A549 (cell line): ENCODE results near the gene TCF7L2. TPM values are rescaled to one million over a fixed set of nuclear protein-coding genes. Genes with fewer than 3 reads are reported as not detected.

Experiments
- ATAC-seq, 2 experiments: fragments of 200-7000 bp in 1 of 2; fragments of >200 bp in 1 of 2; cut with Nextera tagmentation in 1 of 2; cut with Tn5 transposase in 1 of 2; 3 replicates each; pipeline versions ENCODE4 v1.8.0 to v1.9.1; 2018 to 2020; ENCODE audit warnings: mild to moderate bottlenecking in 1 of 2, moderate library complexity in 1 of 2
- CTCF ChIA-PET: fragments of 300-600 bp; sonication (Branson Sonifier 250); formaldehyde crosslinking; extraction: SDS; loops from one replicate; lab custom pipeline; 2021; ENCODE audit warnings: antibody characterized with exemption, inconsistent platforms; lab: Yijun Ruan, JAX
- POLR2A ChIA-PET: fragments of 350-600 bp; formaldehyde crosslinking; extraction: SDS; loops from one replicate; lab custom pipeline; 2021; ENCODE audit warnings: antibody characterized with exemption, inconsistent platforms; lab: Yijun Ruan, JAX
- DNase-seq, 2 experiments: peaks; one replicate each; pipeline versions ENCODE4 v3.0.0 to v3.0.0-alpha.2; 2011 to 2016; ENCODE audit warnings: low read depth in 1 of 2, low spot score in 1 of 2
- FAIRE-seq: peaks from 2 replicates; lab custom pipeline; 2011; peaks lifted over from hg19 to GRCh38; lab: Jason Lieb, UNC
- H3K27ac ChIP-seq, 2 experiments: fragments of >200 bp; sonication (Bioruptor Twin); formaldehyde crosslinking; 3 replicates each; pipeline ENCODE4 v1.5.1; 2016 to 2017
- H3K4me1 ChIP-seq: fragments of >200 bp; sonication (Bioruptor Twin); formaldehyde crosslinking; 3 replicates; pipeline ENCODE4 v1.6.1; 2016
- H3K4me2 ChIP-seq: fragments of >200 bp; sonication (Bioruptor Twin); formaldehyde crosslinking; 3 replicates; pipeline ENCODE4 v1.6.1; 2016
- H3K4me3 ChIP-seq: fragments of >200 bp; sonication (Bioruptor Twin); formaldehyde crosslinking; 3 replicates; pipeline ENCODE4 v1.5.1; 2016
- H3K9me3 ChIP-seq: fragments of >200 bp; sonication (Bioruptor Twin); formaldehyde crosslinking; 3 replicates; pipeline ENCODE4 v1.6.1; 2016
- ATOH8 ChIP-seq: fragments of 250-450 bp; sonication (Bioruptor Pico); IDR thresholded peaks from 2 replicates; pipeline ENCODE4 v1.5.0; 2020; ENCODE audit warnings: low read depth, mild to moderate bottlenecking, moderate library complexity
- BCL3 ChIP-seq: fragments of >200 bp; sonication (Bioruptor Twin); formaldehyde crosslinking; IDR thresholded peaks from 3 replicates; pipeline ENCODE4 v1.6.1; 2016
- CBX8 ChIP-seq: fragments of 200-600 bp; sonication (generic); IDR thresholded peaks from 2 replicates; pipeline ENCODE4 v1.6.1; 2016
- E2F6 ChIP-seq: IDR thresholded peaks from 2 replicates; pipeline ENCODE4 v1.6.1; 2012; ENCODE audit warnings: low read depth, borderline replicate concordance
- EP300 ChIP-seq, 2 experiments: fragments of >200 bp; sonication (Bioruptor Twin); formaldehyde crosslinking; IDR thresholded peaks; 2 replicates in 1 of 2; 3 replicates in 1 of 2; pipeline ENCODE4 v1.6.1; 2016 to 2017
- FOSL2 ChIP-seq, 2 experiments: fragments of 450-650 bp in 1 of 2; fragments of >200 bp in 1 of 2; sonication (Bioruptor Twin) in 1 of 2; formaldehyde crosslinking; IDR thresholded peaks; 2 replicates each; pipeline versions ENCODE4 v1.5.0 to v1.6.1; 2016 to 2020; ENCODE audit warnings: mild to moderate bottlenecking in 1 of 2, moderate library complexity in 1 of 2
- HOXA7 ChIP-seq: fragments of 250-450 bp; sonication (Bioruptor Pico); IDR thresholded peaks from 2 replicates; pipeline ENCODE4 v1.5.0; 2020; ENCODE audit warnings: mild to moderate bottlenecking, moderate library complexity
- JUNB ChIP-seq: fragments of >200 bp; sonication (Bioruptor Twin); formaldehyde crosslinking; IDR thresholded peaks from 2 replicates; pipeline ENCODE4 v1.6.1; 2016
- KDM5A ChIP-seq: fragments of 200-600 bp; sonication (generic); IDR thresholded peaks from 2 replicates; pipeline ENCODE4 v1.6.1; 2016; ENCODE audit warnings: antibody characterized with exemption, mild to moderate bottlenecking
- MAX ChIP-seq: IDR thresholded peaks from 2 replicates; pipeline ENCODE4 v1.6.1; 2012
- MYC ChIP-seq: IDR thresholded peaks from 2 replicates; pipeline ENCODE4 v1.6.1; 2012; ENCODE audit warnings: mild to moderate bottlenecking, inconsistent platforms, low read length, improper control_type of control experiment, borderline replicate concordance
- PBX3 ChIP-seq: IDR thresholded peaks from 2 replicates; pipeline ENCODE4 v1.6.1; 2012
- PHF8 ChIP-seq: fragments of 200-600 bp; sonication (generic); IDR thresholded peaks from 2 replicates; pipeline ENCODE4 v1.6.1; 2016; ENCODE audit warnings: low read depth, mild to moderate bottlenecking, antibody characterized with exemption, moderate library complexity, borderline replicate concordance
- RAD21 ChIP-seq, 2 experiments: fragments of >200 bp in 1 of 2; sonication (Bioruptor Twin) in 1 of 2; formaldehyde crosslinking in 1 of 2; IDR thresholded peaks in 1 of 2; conservative IDR thresholded peaks in 1 of 2; 2 replicates in 1 of 2; 3 replicates in 1 of 2; pipeline ENCODE4 v1.6.1; 2012 to 2018; ENCODE audit warnings: inconsistent platforms in 1 of 2
- RFX5 ChIP-seq: fragments of 450-650 bp; IDR thresholded peaks from 2 replicates; pipeline ENCODE4 v1.7.1; 2014; ENCODE audit warnings: antibody characterized with exemption, mild to moderate bottlenecking, moderate library complexity
- RNF2 ChIP-seq: fragments of 200-600 bp; sonication (generic); IDR thresholded peaks from 2 replicates; pipeline ENCODE4 v1.6.1; 2016; ENCODE audit warnings: low read depth, mild to moderate bottlenecking, antibody characterized with exemption, moderate library complexity, borderline replicate concordance
- SREBF2 ChIP-seq: fragments of 450-650 bp; IDR thresholded peaks from 2 replicates; pipeline ENCODE4 v1.6.1; 2014; ENCODE audit warnings: mild to moderate bottlenecking, moderate library complexity
- USF2 ChIP-seq: fragments of 450-650 bp; IDR thresholded peaks from 2 replicates; pipeline ENCODE4 v1.6.1; 2014; ENCODE audit warnings: antibody characterized with exemption
- ZC3H11A ChIP-seq: fragments of 450-650 bp; IDR thresholded peaks from 2 replicates; pipeline ENCODE4 v1.6.1; 2014; ENCODE audit warnings: antibody characterized with exemption, mild to moderate bottlenecking
- WGBS: methylation state at CpG from one replicate; pipeline ENCODE4 v1.1.6; 2017; ENCODE audit errors: missing lambda C conversion rate; 5-methylcytosine and 5-hydroxymethylcytosine counted together
- polyA plus RNA-seq, 4 experiments: library from polyadenylated mRNA; depleted of rRNA in 3 of 4; stranded (reverse); fragments of >200 nt; fragmentation: RNase III in 1 of 4; extraction: RNeasy Plus Mini Kit Qiagen cat#74134 plus additional on column Dnase treatment in 1 of 4; gene quantifications; 2 replicates in 3 of 4; 3 replicates in 1 of 4; pipeline ENCODE4 v1.2.3, GENCODE V29; 2011 to 2017

The TCF7L2 gene
- polyA plus RNA-seq, 2 of the 4 experiments (the other 2 are of a cell fraction) = 11.3 to 14.5 TPM

- TF ChIP-seq PBX3 (no peak), MAX (no peak), MYC (no peak)
Measured at GRCh38 chr10:112980937-112981336, 30.9 kb downstream of the TCF7L2 start (continued).

GRCh38 chr10:112981553-112981952, 31.5 kb downstream of the TCF7L2 start:
- TF ChIP-seq E2F6 (no peak), USF2 (no peak), PHF8 (no peak), FOSL2 (IDR thresholded peaks at IDR 0.05) (no peak), FOSL2 (CRISPR knock-in tag; IDR thresholded peaks at IDR 0.05) (no peak), ZC3H11A (no peak), EP300 (IDR thresholded peaks at IDR 0.05) (no peak), RNF2 (no peak), JUNB (no peak), MAX (no peak), RFX5 (no peak), RAD21 (conservative IDR thresholded peaks at IDR 0.05 in 1 of 2, IDR thresholded peaks at IDR 0.05 in 1 of 2) (no peak), CBX8 (no peak), ATOH8 (CRISPR knock-in tag) (no peak), HOXA7 (CRISPR knock-in tag) (no peak), KDM5A (no peak), SREBF2 (no peak), BCL3 (no peak), PBX3 (no peak)
- H3K4me1 ChIP-seq = peaks cover 18% of the 10 kb centered on the region
- POLR2A ChIA-PET = no interaction called here
- H3K4me2 ChIP-seq = no peak overlapping the region
- no peaks in the 10 kb centered on the region for H3K9me3 ChIP-seq
- no peak for ATAC-seq
- no peak for DNase-seq
- H3K4me3 ChIP-seq = no peak overlapping the region
- H3K27ac ChIP-seq = no peak overlapping the region
- 87% methylated on average over 7 of the region's 7 CpGs for WGBS
- no peak for FAIRE-seq
- CTCF ChIA-PET = no interaction called here
